Embryonic facial prominence (tissue), 1 donor: Measurements from ENCODE around the gene PRR36.

Experiments
- DNase-seq: peaks from one replicate; pipeline ENCODE4 v3.0.0-alpha.2; 2016; ENCODE audit errors: extremely low spot score

The PRR36 gene

DNA sequence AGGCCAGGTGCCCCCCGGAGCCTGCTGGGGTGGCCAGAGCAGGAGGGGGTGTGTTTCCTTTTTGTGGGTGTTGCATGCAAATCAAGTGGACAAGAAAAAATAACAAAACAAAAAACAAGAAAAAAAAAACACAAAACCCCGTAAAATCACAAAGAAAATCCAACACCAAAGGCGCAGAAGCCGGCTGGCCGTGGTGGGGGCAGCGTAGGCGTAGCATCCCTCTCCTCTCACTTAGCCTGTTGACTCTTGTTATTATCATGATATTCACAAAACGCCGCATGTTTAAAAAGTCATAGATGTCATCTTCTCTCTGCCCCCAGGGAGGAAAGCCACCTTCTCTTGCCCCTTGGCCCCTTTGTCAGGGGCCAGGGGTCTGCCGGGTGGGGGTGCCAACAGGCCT, 39.5 kb upstream of the PRR36 start:
- no peak for DNase-seq

DNA sequence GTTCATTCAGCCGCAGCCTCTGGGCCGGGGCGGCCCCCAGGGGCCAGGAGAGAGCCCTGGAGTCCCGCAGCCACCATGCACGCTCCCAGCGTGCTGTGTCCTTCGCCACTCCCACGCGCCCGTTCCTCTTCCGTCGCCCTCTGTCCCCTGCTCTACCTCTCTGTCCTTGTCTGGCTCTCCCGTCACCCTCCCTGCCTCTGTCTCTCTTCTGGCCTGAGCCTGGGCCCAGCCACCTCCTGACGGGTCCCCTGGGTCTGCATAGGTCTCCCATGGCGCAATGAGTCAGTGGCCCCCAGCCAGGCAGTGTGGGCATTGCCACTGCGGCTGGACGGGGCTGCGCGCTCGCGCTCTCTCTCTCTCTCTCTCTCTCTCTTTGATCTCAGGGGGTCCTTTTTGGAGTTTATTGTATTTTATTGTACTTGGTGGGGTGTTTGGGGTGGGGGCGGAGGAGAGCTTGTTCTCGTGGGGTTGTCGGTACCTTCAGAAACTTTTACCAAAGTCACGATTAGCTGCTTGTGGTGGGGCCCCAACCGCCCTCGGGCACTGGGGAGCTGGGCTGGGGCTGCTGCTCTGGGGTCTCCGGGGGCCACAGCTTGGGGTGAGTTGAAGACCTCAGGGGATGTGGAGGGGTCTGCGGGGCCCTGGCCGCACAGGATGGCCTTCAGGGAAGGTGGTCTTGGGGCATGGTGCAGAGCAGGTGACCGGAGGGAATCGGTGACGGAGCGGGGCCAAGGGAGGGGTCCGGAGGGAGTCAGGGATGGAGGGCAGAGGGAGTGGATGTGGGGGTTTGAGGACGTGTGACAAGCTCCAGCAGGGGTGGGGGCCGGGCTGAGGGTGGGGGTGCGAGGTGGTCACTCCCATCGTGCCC, 38.7 kb upstream of the PRR36 start:
- DNase-seq = no peak

DNA sequence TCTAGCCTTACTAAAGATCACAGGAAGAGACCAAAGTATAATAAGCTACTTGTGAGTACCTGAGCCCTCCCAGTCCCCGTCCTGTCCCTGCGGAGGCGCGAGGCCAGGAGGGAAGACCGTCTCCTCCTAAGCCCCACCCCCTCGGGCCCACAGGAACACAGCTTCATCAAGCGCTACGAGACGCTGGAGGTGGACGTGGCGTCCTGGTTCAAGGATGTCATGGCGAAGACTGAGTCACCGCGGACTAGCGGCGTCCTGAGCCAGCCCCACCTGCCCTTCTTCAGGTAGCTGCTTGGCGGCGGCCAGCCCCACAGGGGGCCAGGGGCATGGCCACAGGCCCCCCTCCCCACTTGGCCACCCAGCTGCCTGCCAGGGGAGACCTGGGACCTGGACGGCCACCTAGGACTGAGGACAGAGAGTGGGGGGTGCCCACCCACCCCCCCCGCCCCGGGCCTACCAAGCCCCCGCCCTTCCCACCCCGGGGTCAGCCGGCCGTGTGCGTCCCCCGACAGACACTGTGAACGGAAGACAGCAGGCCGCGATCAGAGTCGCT, 38.0 kb upstream of the PRR36 start:
- DNase-seq = no peak

DNA sequence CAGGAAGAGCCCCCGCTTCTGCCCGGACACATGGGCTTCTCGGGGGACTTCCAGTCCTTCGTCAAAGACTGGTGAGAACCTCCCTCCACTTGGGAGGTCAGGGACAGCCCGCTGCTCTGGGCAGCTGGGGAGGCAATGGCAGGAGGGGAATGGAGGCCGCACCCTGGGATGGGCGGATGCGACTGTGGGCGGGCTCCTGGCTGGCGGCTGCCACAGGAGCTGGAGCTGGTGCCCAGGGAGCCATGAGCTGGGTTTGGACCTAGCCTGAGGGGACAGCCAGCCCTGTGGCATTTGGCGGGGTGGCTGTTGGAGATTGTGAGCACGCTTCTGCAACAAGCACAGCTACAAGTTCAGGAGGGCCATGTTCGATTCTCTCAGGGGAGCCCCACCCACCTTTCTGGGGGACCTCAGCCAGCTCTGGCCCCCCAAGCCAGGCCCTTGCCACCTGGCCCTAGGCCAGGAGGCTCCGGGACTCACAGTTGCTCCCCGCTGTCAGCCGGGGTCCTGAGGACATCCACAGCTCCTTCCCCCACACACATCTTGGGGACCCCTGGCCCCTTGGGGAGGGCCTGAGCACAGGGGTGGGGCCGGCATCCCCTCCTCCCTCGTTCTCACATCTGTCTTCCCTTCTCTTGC, 37.4 kb upstream of the PRR36 start:
- DNase-seq = no peak

DNA sequence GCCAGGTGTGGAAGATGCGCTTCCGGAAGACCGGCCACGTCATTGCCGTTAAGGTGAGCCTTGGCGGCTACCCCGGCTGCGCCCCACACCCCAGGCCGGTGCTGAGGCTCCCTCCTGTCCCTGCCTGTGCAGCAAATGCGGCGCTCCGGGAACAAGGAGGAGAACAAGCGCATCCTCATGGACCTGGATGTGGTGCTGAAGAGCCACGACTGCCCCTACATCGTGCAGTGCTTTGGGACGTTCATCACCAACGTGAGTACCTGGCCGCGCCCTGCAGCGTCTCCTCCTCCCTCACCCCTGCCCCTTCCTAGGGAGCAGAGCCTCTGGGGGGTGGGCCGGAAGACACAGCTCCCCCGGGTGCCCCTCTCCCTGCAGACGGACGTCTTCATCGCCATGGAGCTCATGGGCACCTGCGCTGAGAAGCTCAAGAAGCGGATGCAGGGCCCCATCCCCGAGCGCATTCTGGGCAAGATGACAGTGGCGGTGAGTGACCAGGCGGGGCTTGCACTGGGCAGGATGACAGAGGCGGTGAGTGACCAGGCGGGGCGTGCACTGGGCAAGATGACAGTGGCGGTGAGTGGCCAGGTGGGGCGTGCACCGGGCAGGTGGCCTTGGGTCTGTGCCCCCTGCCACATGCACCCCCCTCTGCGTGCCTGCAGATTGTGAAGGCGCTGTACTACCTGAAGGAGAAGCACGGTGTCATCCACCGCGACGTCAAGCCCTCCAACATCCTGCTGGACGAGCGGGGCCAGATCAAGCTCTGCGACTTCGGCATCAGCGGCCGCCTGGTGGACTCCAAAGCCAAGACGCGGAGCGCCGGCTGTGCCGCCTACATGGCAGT, 36.4 kb upstream of the PRR36 start:
- no peak for DNase-seq

DNA sequence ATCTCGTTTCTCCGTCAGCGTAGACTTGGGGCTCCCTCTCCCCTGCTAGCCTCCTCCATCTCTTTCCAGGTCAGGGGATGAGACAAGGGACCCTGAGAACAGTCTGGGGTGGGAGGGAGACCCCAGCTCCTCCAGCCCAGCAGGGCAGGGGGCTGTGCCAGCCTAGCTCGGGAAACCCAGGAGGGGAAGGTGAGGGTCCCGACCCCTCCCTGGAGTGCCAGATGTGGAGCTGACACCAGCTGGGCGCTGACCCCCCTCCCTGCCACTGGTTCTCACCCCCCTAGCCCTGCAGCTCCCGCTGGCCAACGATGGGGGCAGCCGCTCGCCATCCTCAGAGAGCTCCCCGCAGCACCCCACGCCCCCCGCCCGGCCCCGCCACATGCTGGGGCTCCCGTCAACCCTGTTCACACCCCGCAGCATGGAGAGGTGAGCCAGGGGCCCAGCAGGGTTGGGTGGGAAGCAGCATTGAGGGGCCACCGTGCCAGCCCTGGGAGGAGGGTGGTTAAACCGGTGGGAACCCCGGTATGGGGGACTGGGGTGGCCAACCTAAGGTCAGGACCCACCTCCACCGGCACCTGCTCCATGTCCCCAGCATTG, 35.4 kb upstream of the PRR36 start:
- DNase-seq = no peak

DNA sequence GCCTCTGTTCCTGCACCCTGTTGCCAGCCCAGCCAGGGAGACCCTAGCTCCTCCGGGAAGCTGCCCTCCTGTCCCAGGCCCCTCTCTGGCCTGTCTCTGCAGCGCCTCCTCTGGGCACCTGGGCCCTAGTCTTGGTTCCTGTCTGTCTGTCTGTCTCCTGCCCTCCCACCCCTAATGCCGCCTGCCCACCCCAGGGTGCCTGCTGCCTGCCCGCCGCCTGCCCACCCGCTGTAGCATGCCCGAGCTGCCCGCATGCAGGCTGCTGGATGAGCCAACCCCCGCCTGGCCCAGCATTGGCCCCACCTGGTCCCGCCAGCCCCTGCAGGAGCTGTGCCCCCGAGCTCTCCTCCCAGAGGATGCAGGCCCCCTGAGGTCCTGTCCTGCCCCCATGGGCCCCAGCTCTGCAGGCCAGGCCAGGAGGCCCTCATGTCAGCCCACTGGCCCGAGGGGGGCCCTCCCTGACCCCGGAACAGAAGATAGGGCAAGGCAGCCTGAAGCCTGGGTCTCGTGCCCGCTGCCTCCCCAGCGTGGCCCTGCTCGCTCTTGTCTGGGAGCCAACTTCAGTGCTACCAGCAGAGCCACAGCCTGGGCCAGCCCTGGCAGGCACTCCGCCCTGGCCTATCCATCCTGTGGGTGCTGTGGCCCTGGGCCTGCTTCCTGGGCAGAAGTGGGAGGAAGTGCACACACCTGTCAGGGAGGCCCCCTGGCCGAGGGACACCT, 34.7 kb upstream of the PRR36 start:
- no peak for DNase-seq

DNA sequence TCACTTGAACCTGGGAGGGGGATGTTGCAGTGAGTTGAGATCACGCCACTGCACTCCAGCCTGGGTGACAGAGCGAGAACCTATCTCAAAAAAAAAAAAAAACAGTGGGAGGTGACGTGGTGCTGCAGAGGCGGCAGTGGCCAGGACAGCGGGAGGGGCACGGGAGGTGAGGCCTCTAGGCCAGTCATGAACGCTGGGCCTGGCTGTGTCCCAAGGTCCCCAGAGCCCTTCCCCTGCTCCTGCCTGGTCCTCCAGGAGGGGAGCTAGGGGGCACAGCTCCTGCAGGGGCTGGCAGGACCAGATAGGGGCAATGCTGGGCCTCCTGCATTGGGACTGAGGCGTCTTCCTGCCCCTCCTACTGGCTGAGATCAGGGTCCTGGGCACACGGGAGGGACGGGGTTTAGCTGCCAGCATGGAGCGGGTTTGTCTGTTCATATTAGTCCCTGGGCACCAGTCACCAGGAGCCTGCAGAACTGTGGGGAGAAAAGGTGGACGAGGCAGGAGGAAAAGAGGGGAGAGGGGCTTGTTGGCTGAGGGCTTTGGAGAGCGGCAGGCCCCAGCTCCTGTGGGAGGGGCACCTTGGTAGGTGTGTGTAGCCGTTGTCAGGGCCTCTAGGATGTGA, 34.0 kb upstream of the PRR36 start:
- no peak for DNase-seq

DNA sequence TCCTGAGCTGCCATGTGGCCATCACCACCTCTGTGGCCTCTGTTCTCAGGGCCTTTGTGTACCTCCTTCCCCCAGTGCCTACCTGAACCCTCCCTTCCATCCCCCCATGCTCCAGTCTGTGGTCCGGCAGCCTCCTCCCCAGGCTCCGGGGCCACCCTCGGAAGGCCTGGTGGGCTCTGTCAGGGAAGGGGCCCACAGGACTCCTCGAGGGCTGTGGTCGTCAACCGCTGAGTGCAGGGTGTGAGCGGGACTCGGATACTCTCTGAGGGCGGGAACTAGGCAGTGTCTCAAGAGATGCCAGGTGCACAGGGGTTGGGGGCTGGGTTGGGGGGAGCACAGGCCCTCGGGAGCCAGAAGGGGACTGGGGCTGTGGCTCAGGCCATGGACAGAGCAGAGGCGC, 33.4 kb upstream of the PRR36 start:
- DNase-seq = no peak

DNA sequence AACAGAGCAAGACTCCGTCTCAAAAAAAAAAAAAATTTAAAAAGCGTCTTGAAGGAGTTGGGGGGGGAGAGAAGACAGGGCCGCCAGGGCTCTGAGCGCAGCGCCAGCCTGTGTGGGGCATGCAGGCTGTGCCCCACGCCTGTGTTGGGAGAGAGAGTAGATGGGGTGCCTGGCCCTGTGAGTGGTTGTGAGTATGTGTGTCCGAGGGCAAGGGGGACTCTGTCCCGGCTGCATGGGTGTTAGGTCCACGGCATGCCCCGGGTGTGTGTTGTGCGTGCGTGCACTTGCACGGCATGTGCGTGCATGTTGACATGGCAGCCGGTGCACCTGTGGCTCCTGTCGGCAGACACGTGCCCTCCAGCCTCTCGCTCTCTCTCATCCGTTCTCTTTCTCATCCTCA, 32.9 kb upstream of the PRR36 start:
- no peak for DNase-seq

DNA sequence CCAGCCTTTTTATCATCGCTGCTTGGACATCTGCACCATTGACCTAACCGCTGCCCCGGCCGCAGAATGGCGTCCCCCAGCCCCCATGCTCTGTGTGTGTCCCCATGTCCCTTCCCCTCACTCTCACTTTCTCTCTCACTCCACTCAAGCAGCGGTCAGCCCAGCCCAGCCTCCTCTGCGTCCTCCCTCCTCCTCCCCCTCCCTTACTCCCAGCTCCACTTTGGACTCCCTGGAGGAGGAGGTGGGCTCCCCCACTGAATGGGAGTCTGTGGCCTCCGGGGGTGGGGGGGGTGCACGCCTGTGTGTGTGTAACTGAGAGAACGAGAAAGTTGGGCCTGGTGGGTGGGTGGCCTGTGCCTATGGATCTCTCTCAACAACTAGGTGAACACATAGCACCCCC, 31.7 kb upstream of the PRR36 start:
- DNase-seq = no peak

DNA sequence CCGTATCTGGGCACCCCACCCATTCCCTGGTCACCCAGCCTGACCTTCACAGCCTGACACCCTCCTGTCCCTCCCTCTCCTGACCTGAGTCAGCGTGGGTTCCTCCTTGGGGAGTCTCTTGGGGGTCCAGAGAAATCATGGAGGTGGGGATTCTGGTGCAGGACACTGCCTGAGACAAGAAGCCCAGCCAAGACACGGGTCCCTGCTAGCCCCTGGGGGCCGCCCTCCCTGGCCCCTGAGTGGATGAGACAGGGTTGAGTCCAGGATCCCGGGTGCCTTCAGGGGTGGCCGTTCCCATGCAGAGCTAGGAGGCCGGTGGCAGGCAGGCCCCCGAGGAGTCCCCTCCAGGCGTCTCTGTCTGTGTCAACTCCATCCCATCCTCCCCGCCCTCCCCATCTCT, 31.1 kb upstream of the PRR36 start:
- no peak for DNase-seq

DNA sequence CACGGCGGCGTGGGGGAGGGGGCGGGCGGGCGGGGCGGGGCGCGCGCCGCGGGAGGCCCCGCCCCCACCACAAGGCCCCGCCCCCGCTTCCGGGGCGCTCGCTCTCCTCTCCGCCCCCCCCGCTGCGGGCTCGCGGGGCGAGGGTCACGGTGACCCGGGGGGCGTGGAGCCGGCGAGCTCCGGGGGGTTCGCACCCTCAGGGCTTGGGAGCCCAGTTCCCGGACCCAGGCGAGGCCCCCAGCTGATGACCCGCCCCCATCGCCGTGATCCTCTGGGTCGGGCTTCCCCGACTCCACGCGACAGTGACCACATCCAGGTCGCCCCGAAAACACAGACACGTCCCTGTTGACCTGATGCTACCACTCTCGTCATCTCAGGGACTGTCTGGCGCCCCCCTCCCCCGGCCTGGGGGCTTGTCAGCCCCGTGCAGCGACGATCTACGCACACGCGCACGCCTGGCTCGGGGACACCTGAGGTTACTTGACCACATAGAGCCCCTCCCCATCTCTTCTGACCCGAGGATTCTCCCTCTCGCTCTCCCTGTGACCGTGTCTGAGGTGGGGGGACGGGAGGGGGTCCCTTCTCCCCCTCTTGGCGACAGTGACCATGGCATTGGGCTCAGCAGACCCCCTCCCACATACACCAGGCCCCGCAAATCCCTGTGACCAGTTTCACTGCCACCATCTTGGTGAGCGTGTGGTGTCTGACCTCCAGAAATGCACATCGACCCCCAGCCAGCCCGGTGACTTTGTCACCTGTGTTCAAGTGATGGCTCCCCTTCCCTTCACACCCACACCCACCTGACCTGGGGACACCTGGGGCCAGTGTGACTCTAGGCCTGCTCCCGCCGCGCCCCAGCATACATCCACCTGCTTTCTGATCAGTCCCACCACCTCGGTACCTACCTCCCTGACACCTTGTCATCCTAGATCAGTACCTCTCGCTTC, 30.2 kb upstream of the PRR36 start:
- no peak for DNase-seq

DNA sequence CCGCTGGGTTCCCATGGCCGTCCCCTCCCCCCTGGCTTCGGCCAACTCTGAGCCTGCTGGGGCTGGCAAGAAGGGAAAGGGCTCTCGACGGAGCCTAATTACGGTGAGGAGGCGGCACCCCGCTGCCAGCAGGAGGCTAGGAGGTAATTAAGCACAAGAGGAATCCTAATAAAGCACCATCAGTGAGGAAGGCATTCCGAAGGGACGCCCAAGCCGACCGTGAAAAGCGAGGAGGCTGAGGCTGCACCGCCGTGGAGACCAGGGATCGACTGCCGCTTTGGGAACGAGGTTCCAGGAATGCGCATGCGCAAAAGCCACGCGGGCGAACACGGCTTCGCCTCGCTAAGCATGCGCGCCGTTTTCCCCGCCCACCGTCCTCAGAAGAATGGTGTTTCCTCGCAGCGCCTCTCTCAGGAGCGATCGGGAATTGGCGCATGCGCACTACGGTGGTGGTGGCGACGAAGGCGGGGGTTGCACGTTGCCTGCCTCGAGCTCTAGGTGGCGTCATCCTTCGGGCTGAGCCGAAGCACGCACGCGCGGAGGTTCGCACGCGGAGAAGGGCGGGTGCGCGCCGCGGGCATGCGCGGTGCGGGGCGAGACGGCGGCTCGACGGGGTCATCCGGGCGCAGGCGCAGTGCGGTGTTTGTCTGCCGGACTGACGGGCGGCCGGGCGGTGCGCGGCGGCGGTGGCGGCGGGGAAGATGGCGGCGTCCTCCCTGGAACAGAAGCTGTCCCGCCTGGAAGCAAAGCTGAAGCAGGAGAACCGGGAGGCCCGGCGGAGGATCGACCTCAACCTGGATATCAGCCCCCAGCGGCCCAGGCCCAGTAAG, 29.3 kb upstream of the PRR36 start, which contains the start of gene MAP2K7:
Gene MAP2K7, plus strand, starts transcription at position 634 of the 830 bp plus-strand sequence. Its CDS starts 68 bp downstream, at position 702.
- peak; percentile 100 for DNase-seq

DNA sequence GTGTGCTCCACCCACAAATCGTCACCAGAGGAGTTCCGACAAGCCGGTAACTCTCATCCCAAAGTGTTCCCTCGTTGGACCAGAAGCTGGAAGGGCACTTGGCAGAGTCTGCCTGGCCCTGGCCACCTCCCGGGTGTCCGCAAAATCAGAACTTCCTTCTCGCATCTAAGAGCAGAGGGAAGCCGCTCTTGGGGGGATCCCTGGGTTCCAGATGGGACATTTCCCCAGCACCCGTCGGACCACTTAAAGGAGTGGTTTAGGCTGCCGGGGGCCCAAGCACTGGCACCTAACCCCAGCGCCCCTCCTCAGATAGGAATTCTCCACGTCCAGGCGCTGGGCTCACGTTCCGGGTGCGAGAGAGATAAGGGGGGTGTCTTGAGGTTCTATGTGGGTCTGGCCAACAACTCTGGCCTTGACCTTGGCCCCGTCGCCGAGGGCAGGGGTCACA, 28.6 kb upstream of the PRR36 start:
- DNase-seq = no peak

DNA sequence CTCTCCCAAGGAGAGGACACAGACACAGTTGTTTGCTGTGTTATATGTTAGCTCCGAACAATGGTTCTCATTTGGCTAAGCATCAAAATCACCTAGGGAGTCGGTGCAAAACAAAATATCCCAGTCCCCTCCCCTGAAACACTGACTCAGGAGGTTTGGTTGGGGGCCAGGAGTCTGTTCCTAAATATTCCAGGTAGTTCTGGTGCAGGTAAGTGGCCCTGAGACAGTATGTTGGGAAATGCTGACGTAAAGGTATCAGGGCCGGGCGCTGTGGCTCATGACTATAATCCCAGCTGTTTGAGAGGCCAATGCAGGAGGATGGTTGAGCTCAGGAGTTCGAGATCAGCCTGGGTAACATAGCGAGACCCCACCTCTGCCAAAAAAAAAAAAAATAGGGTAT, 27.1 kb upstream of the PRR36 start:
- no peak for DNase-seq

DNA sequence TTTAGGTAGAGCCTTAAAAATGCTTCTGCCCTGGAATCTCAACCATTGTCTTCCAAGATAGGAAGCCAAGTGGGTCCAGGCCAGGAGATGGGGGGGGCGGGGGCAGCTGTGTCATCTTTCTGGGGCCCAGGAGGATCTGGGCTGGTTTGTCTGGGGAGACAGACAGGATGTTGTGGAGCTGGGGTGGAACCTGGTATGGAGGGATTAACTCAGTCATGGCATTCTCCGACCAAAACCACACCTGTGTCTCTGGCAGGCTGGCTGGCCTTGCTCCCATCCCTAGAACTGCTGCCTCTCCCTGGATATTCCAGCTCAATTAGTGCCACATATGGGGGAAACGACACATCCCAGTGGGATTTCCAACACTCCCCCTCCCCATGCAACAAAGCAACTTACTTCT, 26.7 kb upstream of the PRR36 start:
- DNase-seq = no peak

DNA sequence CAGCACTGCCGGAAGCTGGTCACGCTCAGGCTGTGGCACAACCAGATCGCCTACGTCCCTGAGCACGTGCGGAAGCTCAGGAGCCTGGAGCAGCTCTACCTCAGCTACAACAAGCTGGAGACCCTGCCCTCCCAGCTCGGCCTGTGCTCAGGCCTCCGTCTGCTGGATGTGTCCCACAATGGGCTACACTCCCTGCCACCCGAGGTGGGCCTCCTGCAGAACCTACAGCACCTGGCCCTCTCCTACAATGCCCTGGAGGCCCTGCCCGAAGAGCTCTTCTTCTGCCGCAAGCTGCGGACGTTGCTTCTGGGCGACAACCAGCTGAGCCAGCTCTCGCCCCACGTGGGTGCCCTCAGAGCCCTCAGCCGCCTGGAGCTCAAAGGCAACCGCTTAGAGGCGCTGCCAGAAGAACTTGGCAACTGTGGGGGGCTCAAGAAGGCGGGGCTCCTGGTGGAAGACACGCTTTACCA, 26.2 kb upstream of the PRR36 start:
- no peak for DNase-seq
